Measurements from ENCODE around the gene SORCS2.

The SORCS2 gene

GRCh38 chr4:7672601-7673000 is 480.3 kb downstream of the SORCS2 start (continued):
- TF ChIP-seq ZNF529 (tag by site-specific recombination; IDR thresholded peaks at IDR 0.05; ENCODE audit: insufficient replicate concordance), result no peak

GRCh38 chr4:7673121-7673520 is 480.8 kb downstream of the SORCS2 start:
- Histone ChIP-seq H3K36me3 (ENCODE audit: control insufficient read depth in 2 of 2, insufficient read depth in 1 of 2, low read length in 2 of 2) (no peaks in the 10 kb centered on the region), H3K4me1 (ENCODE audit: control insufficient read depth, insufficient read depth, low read length) (no peaks in the 10 kb centered on the region), H3K9me3 (ENCODE audit: control insufficient read depth, insufficient read depth, low read depth, low read length) (no peaks in the 10 kb centered on the region), H3K27ac (ENCODE audit: extremely low read depth, low read depth, low read length) (no peak overlapping the region), H3K4me3 (ENCODE audit: low read depth, low read length) (no peak overlapping the region)
- POLR2A ChIA-PET, result no interaction called here
- CTCF ChIA-PET, result no interaction called here
- no peak for TF ChIP-seq ZNF335 (tag by site-specific recombination; conservative IDR thresholded peaks at IDR 0.05)
- no peak for TF ChIP-seq KLF10 (tag by site-specific recombination; IDR thresholded peaks at IDR 0.05)

- no peak overlapping the region for H3K27ac ChIP-seq (ENCODE audit: extremely low read depth, low read depth, low read length)
- no peaks in the 10 kb centered on the region for H3K9me3 ChIP-seq (ENCODE audit: control insufficient read depth, insufficient read depth, low read depth, low read length)
- POLR2A ChIA-PET, result no interaction called here
- H3K36me3 ChIP-seq (ENCODE audit: control insufficient read depth in 2 of 2, insufficient read depth in 1 of 2, low read length in 2 of 2), result no peaks in the 10 kb centered on the region
- no peak overlapping the region for H3K4me3 ChIP-seq (ENCODE audit: low read depth, low read length)
- TF ChIP-seq ZNF571 (tag by site-specific recombination; IDR thresholded peaks at IDR 0.05) (no peak), ZNF248 (tag by site-specific recombination; IDR thresholded peaks at IDR 0.05) (no peak), ZNF449 (tag by site-specific recombination; IDR thresholded peaks at IDR 0.05) (no peak), ZNF292 (tag by site-specific recombination; IDR thresholded peaks at IDR 0.05; ENCODE audit: borderline replicate concordance, low read depth) (no peak), ZSCAN30 (tag by site-specific recombination; IDR thresholded peaks at IDR 0.05) (no peak)
- TF ChIP-seq, protein P1, sequence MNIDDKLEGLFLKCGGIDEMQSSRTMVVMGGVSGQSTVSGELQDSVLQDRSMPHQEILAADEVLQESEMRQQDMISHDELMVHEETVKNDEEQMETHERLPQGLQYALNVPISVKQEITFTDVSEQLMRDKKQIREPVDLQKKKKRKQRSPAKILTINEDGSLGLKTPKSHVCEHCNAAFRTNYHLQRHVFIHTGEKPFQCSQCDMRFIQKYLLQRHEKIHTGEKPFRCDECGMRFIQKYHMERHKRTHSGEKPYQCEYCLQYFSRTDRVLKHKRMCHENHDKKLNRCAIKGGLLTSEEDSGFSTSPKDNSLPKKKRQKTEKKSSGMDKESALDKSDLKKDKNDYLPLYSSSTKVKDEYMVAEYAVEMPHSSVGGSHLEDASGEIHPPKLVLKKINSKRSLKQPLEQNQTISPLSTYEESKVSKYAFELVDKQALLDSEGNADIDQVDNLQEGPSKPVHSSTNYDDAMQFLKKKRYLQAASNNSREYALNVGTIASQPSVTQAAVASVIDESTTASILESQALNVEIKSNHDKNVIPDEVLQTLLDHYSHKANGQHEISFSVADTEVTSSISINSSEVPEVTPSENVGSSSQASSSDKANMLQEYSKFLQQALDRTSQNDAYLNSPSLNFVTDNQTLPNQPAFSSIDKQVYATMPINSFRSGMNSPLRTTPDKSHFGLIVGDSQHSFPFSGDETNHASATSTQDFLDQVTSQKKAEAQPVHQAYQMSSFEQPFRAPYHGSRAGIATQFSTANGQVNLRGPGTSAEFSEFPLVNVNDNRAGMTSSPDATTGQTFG (tag by site-specific recombination; IDR thresholded peaks at IDR 0.05; ENCODE audit: borderline replicate concordance), result no peak
- no peaks in the 10 kb centered on the region for H3K4me1 ChIP-seq (ENCODE audit: control insufficient read depth, insufficient read depth, low read length)
- CTCF ChIA-PET, result no interaction called here
These were observed 482.4 kb downstream of the SORCS2 start for GRCh38 chr4:7674706-7675105.

GRCh38 chr4:7675136-7675535 is 482.8 kb downstream of the SORCS2 start:
- POLR2A ChIA-PET, result no interaction called here
- CTCF ChIA-PET, result no interaction called here
- no peak for TF ChIP-seq TCF7L2 (IDR thresholded peaks at IDR 0.05; ENCODE audit: borderline replicate concordance, low read depth, low read length)
- no peak for TF ChIP-seq ZNF645 (tag by site-specific recombination; IDR thresholded peaks at IDR 0.05)
- TF ChIP-seq ZNF335 (tag by site-specific recombination; conservative IDR thresholded peaks at IDR 0.05), result no peak
- TF ChIP-seq ZNF341 (tag by site-specific recombination; IDR thresholded peaks at IDR 0.05; ENCODE audit: low read depth), result no peak
- TF ChIP-seq ZNF133 (tag by site-specific recombination; IDR thresholded peaks at IDR 0.05), result no peak
- TF ChIP-seq, protein P2, sequence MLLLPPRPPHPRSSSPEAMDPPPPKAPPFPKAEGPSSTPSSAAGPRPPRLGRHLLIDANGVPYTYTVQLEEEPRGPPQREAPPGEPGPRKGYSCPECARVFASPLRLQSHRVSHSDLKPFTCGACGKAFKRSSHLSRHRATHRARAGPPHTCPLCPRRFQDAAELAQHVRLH (tag by site-specific recombination; IDR thresholded peaks at IDR 0.05), result no peak
- no peak for TF ChIP-seq ZFHX2 (tag by site-specific recombination; conservative IDR thresholded peaks at IDR 0.05)
- TF ChIP-seq ZBTB7A (tag by site-specific recombination; IDR thresholded peaks at IDR 0.05; ENCODE audit: low read depth), result no peak
- TF ChIP-seq REST (tag by site-specific recombination; IDR thresholded peaks at IDR 0.05), result no peak
- no peak for TF ChIP-seq ZNF473 (tag by site-specific recombination; IDR thresholded peaks at IDR 0.05)
- no peak for TF ChIP-seq ZSCAN30 (tag by site-specific recombination; IDR thresholded peaks at IDR 0.05)
- TF ChIP-seq MZF1 (tag by site-specific recombination; IDR thresholded peaks at IDR 0.05; ENCODE audit: borderline replicate concordance), result no peak
- no peak for TF ChIP-seq ZBTB48 (tag by site-specific recombination; IDR thresholded peaks at IDR 0.05)
- no peak for TF ChIP-seq ZNF155 (tag by site-specific recombination; IDR thresholded peaks at IDR 0.05)

More at GRCh38 chr4:7675136-7675535, 482.8 kb downstream of the SORCS2 start:
- H3K36me3 ChIP-seq (ENCODE audit: control insufficient read depth in 2 of 2, insufficient read depth in 1 of 2, low read length in 2 of 2), result no peaks in the 10 kb centered on the region
- no peak overlapping the region for H3K4me3 ChIP-seq (ENCODE audit: low read depth, low read length)
- H3K9me3 ChIP-seq (ENCODE audit: control insufficient read depth, insufficient read depth, low read depth, low read length), result no peaks in the 10 kb centered on the region
- no peak overlapping the region for H3K27ac ChIP-seq (ENCODE audit: extremely low read depth, low read depth, low read length)
- no peaks in the 10 kb centered on the region for H3K4me1 ChIP-seq (ENCODE audit: control insufficient read depth, insufficient read depth, low read length)

Measured in HEK293 (cell line).